CD4-positive, alpha-beta memory T cell (primary cell): Measurements from ENCODE around the gene ORAI2. TPM values are rescaled to one million over a fixed set of nuclear protein-coding genes. Genes with fewer than 3 reads are reported as not detected.

Experiments used
- CTCF ChIA-PET: fragments of 350-600 bp; sonication (Branson Sonifier 250); formaldehyde crosslinking; loops from one replicate; lab custom pipeline; 2021; ENCODE audit warnings: inconsistent platforms; ENCODE audit not compliant: partially characterized antibody; lab: Charles Lee
- POLR2A ChIA-PET: fragments of 350-600 bp; sonication (Branson Sonifier 250); formaldehyde crosslinking; loops from one replicate; lab custom pipeline; 2021; ENCODE audit not compliant: partially characterized antibody; lab: Charles Lee
- DNase-seq, 5 donors: peaks; one replicate each; pipeline versions ENCODE4 v3.0.0 to v3.0.0-alpha.2; 2020 to 2022; ENCODE audit warnings: mixed read lengths in 1 of 5
- H3K27ac ChIP-seq: one replicate; pipeline ENCODE4 v1.7.0; 2013; ENCODE audit warnings: low read depth, low read length
- H3K27me3 ChIP-seq: 2 replicates; pipeline ENCODE4 v1.7.0; 2013; ENCODE audit warnings: mild to moderate bottlenecking, low read length, moderate library complexity; ENCODE audit not compliant: insufficient read depth
- H3K36me3 ChIP-seq: 2 replicates; pipeline ENCODE4 v1.7.0; 2013; ENCODE audit warnings: mild to moderate bottlenecking, low read length, moderate library complexity; ENCODE audit not compliant: insufficient read depth
- H3K4me1 ChIP-seq: 2 replicates; pipeline ENCODE4 v1.7.0; 2013; ENCODE audit warnings: mild to moderate bottlenecking, low read length, moderate library complexity; ENCODE audit not compliant: insufficient read depth
- H3K4me3 ChIP-seq, 2 donors: one replicate each; pipeline ENCODE4 v1.7.0; 2013; ENCODE audit warnings: low read length in 2 of 2, mild to moderate bottlenecking in 1 of 2
- H3K9me3 ChIP-seq, 2 donors: one replicate each; pipeline ENCODE4 v1.7.0; 2013; ENCODE audit warnings: low read length in 2 of 2, control low read depth in 1 of 2; ENCODE audit not compliant: control insufficient read depth in 1 of 2
- H3K27ac Mint-ChIP-seq, 7 donors: one replicate each; pipeline ENCODE4 v1.8.0; 2020 to 2021; ENCODE audit warnings: mixed read lengths in 7 of 7, mild to moderate bottlenecking in 6 of 7, inconsistent platforms in 3 of 7, moderate library complexity in 3 of 7
- H3K27me3 Mint-ChIP-seq, 2 donors: one replicate each; pipeline ENCODE4 v1.8.0; 2020 to 2021; ENCODE audit warnings: mixed read lengths in 2 of 2
- H3K36me3 Mint-ChIP-seq, 2 donors: one replicate each; pipeline ENCODE4 v1.8.0; 2020 to 2021; ENCODE audit warnings: mixed read lengths in 2 of 2, inconsistent platforms in 1 of 2, mild to moderate bottlenecking in 1 of 2
- H3K4me1 Mint-ChIP-seq, 4 donors: one replicate each; pipeline ENCODE4 v1.8.0; 2020 to 2021; ENCODE audit warnings: mixed read lengths in 4 of 4, mild to moderate bottlenecking in 1 of 4
- H3K4me3 Mint-ChIP-seq, 8 donors: one replicate each; pipeline ENCODE4 v1.8.0; 2020 to 2021; ENCODE audit warnings: mixed read lengths in 8 of 8, mild to moderate bottlenecking in 7 of 8, moderate library complexity in 6 of 8, inconsistent platforms in 3 of 8
- H3K9me3 Mint-ChIP-seq, 8 donors: one replicate each; pipeline ENCODE4 v1.8.0; 2020 to 2021; ENCODE audit warnings: mixed read lengths in 8 of 8, mild to moderate bottlenecking in 5 of 8, inconsistent platforms in 3 of 8, moderate library complexity in 1 of 8
- intact Hi-C: fragments of 100-400 bp; cut with micrococcal nuclease; formaldehyde crosslinking; loops from one replicate; pipeline ENCODE4 v1.15.1; 2023
- polyA plus RNA-seq, 2 donors: library from polyadenylated mRNA; unstranded; fragments of 300-500 nt; fragmentation: Illumina TruSeq; gene quantifications; one replicate each; pipeline ENCODE4 v1.2.3, GENCODE V29; 2021
- total RNA-seq, 2 experiments: library from RNA; stranded (reverse); gene quantifications; one replicate each; pipeline ENCODE4 v1.2.3, GENCODE V29; 2021

ORAI2 gene
- total and polyA plus RNA-seq, 4 experiments from 2014 or later = 29.0 to 53.3 (median 37.2) TPM

- Mint-ChIP-seq H3K4me1 (peaks cover 11 to 54% (median 28%) of the 10 kb centered on the region in 4 donors), H3K36me3 (peaks cover 7 to 15% of the 10 kb centered on the region in 2 donors), H3K27ac (peak overlapping the region; percentile 78 to 93 (median 88)), H3K27me3 (no peaks in the 10 kb centered on the region), H3K4me3 (peak overlapping the region; percentile 90 to 94 (median 92)), H3K9me3 (no peaks in the 10 kb centered on the region)
- no peaks in the 10 kb centered on the region for H3K36me3 ChIP-seq
- no peaks in the 10 kb centered on the region for H3K9me3 ChIP-seq
- CTCF ChIA-PET = interaction anchor here (0.5 to 5.6 kb wide), 8 partner anchors 12 to 1386 kb away, joined by 3 to 36 read pairs (median 6); partner anchors contain the start of gene PRKRIP1
- peaks cover 30% of the 10 kb centered on the region for H3K4me1 ChIP-seq
- intact Hi-C loops = loop anchor here (1.0 to 5.0 kb wide), 5 partner anchors 33 to 177 kb away; partner anchors contain the start of genes PRKRIP1 and SH2B2
- H3K27me3 ChIP-seq = no peaks in the 10 kb centered on the region
- POLR2A ChIA-PET = interaction anchor here (0.7 to 4.0 kb wide), 9 partner anchors 8 to 68 kb away, joined by 3 to 27 read pairs (median 9); partner anchors contain the start of genes ORAI2 and PRKRIP1
- peak overlapping the region; percentile 93 to 94 for H3K4me3 ChIP-seq
- no peak for DNase-seq
- peak overlapping the region; percentile 85 for H3K27ac ChIP-seq
Observed at GRCh38 chr7:102463841-102464576, 30.6 kb downstream of the ORAI2 start.

- H3K27me3 Mint-ChIP-seq = no peaks in the 10 kb centered on the region
- no peaks in the 10 kb centered on the region for H3K9me3 ChIP-seq
- H3K36me3 ChIP-seq = peaks cover 4% of the 10 kb centered on the region
- H3K27ac ChIP-seq = peak within 1 kb of the TSS; percentile 85
- H3K4me3 Mint-ChIP-seq = peak within 1 kb of the TSS; percentile 90 to 94 (median 92)
- H3K27me3 ChIP-seq = no peaks in the 10 kb centered on the region
- H3K36me3 Mint-ChIP-seq = peaks cover 7 to 15% of the 10 kb centered on the region in 2 donors
- intact Hi-C loops = loop anchor here (1.0 to 5.0 kb wide), 7 partner anchors 30 to 177 kb away; partner anchors contain the start of genes PRKRIP1 and SH2B2
- peaks cover 30% of the 10 kb centered on the region for H3K4me1 ChIP-seq
- CTCF ChIA-PET = interaction anchor here (1.8 to 5.6 kb wide), 7 partner anchors 12 to 70 kb away, joined by 5 to 36 read pairs (median 16); partner anchors contain the start of gene PRKRIP1
- peak within 1 kb of the TSS; percentile 93 to 94 for H3K4me3 ChIP-seq
- no peaks in the 10 kb centered on the region for H3K9me3 Mint-ChIP-seq
- peaks cover 11 to 54% (median 28%) of the 10 kb centered on the region in 4 donors for H3K4me1 Mint-ChIP-seq
- H3K27ac Mint-ChIP-seq = peak within 1 kb of the TSS; percentile 78 to 93 (median 88)
- DNase-seq = peak; percentile 90 to 92 (median 91)
- POLR2A ChIA-PET = interaction anchor here (0.7 to 4.0 kb wide), 10 partner anchors 9 to 69 kb away, joined by 3 to 27 read pairs (median 10); partner anchors contain the start of genes ORAI2 and PRKRIP1
Observed at GRCh38 chr7:102464577-102465280, 31.4 kb downstream of the ORAI2 start, which contains the start of the genes ALKBH4 and LRWD1. Gene ALKBH4 (minus strand): TSS chr7:102464863. CDS start chr7:102464836, 27 bp downstream. Gene LRWD1 (plus strand): TSS chr7:102464984. CDS start chr7:102465081, 97 bp downstream.

- H3K36me3 ChIP-seq = peaks cover 10% of the 10 kb centered on the region
- no peaks in the 10 kb centered on the region for H3K9me3 Mint-ChIP-seq
- H3K9me3 ChIP-seq = no peaks in the 10 kb centered on the region
- ChIA-PET POLR2A (interaction anchor here (0.8 to 4.0 kb wide), 9 partner anchors 18 to 70 kb away, joined by 3 to 27 read pairs (median 9); partner anchors contain the start of genes ORAI2 and PRKRIP1), CTCF (interaction anchor here (0.9 to 5.6 kb wide), 11 partner anchors 16 to 80 kb away, joined by 3 to 36 read pairs (median 6); partner anchors contain the start of gene PRKRIP1)
- no peak overlapping the region for H3K27ac ChIP-seq
- H3K4me1 ChIP-seq = peaks cover 30% of the 10 kb centered on the region
- no peak overlapping the region for H3K4me3 ChIP-seq
- peak overlapping the region; percentile 83 to 94 (median 91) for H3K4me3 Mint-ChIP-seq
- DNase-seq = no peak
- no peaks in the 10 kb centered on the region for H3K27me3 ChIP-seq
- peak overlapping the region in 5 of 7 donors; percentile 8 to 80 (median 60) for H3K27ac Mint-ChIP-seq
- no peaks in the 10 kb centered on the region for H3K27me3 Mint-ChIP-seq
- intact Hi-C loops = no loop called here
- H3K4me1 Mint-ChIP-seq = peaks cover 8 to 48% (median 27%) of the 10 kb centered on the region in 4 donors
- peaks cover 4 to 13% of the 10 kb centered on the region in 2 donors for H3K36me3 Mint-ChIP-seq
Observed at GRCh38 chr7:102466097-102466496, 32.7 kb downstream of the ORAI2 start.

- peaks cover 6 to 35% (median 23%) of the 10 kb centered on the region in 4 donors for H3K4me1 Mint-ChIP-seq
- H3K9me3 Mint-ChIP-seq = no peaks in the 10 kb centered on the region
- H3K27ac ChIP-seq = no peak overlapping the region
- H3K27me3 Mint-ChIP-seq = no peaks in the 10 kb centered on the region
- peaks cover 4 to 20% of the 10 kb centered on the region in 2 donors for H3K36me3 Mint-ChIP-seq
- peaks cover 27% of the 10 kb centered on the region for H3K4me1 ChIP-seq
- intact Hi-C loops = no loop called here
- no peak overlapping the region for H3K4me3 ChIP-seq
- DNase-seq = no peak
- H3K36me3 ChIP-seq = peaks cover 11% of the 10 kb centered on the region
- CTCF ChIA-PET = interaction anchor here (1.1 to 5.6 kb wide), 7 partner anchors 12 to 64 kb away, joined by 3 to 36 read pairs (median 9); no protein-coding TSS in a partner anchor
- no peaks in the 10 kb centered on the region for H3K27me3 ChIP-seq
- POLR2A ChIA-PET = interaction anchor here (0.8 to 2.5 kb wide), 4 partner anchors 52 to 72 kb away, joined by 3 to 13 read pairs (median 4); partner anchors contain the start of gene PRKRIP1
- peak overlapping the region in 1 of 7 donors; percentile 79 for H3K27ac Mint-ChIP-seq
- no peaks in the 10 kb centered on the region for H3K9me3 ChIP-seq
- H3K4me3 Mint-ChIP-seq = peak overlapping the region in 1 of 8 donors; percentile 21
Observed at GRCh38 chr7:102467581-102468477, 34.5 kb downstream of the ORAI2 start.

GRCh38 chr7:102468478-102469350 is 35.3 kb downstream of the ORAI2 start:
- peaks cover 6 to 32% (median 20%) of the 10 kb centered on the region in 4 donors for H3K4me1 Mint-ChIP-seq
- Histone ChIP-seq H3K4me3 (no peak overlapping the region), H3K4me1 (peaks cover 19% of the 10 kb centered on the region), H3K27ac (no peak overlapping the region), H3K27me3 (no peaks in the 10 kb centered on the region), H3K9me3 (no peaks in the 10 kb centered on the region), H3K36me3 (peaks cover 19% of the 10 kb centered on the region)
- H3K4me3 Mint-ChIP-seq = no peak overlapping the region
- H3K27ac Mint-ChIP-seq = peak overlapping the region in 1 of 7 donors; percentile 58
- ChIA-PET POLR2A (interaction anchor here (1.0 kb wide), 1 partner anchor 53 kb away, joined by 3 read pairs; no protein-coding TSS in a partner anchor), CTCF (interaction anchor here (1.6 to 5.6 kb wide), 3 partner anchors 19 to 65 kb away, joined by 7 to 36 read pairs (median 26); no protein-coding TSS in a partner anchor)
- intact Hi-C loops = no loop called here
- no peaks in the 10 kb centered on the region for H3K27me3 Mint-ChIP-seq
- DNase-seq = no peak
- H3K9me3 Mint-ChIP-seq = no peaks in the 10 kb centered on the region
- peaks cover 4 to 25% of the 10 kb centered on the region in 2 donors for H3K36me3 Mint-ChIP-seq
